HT1080 (cell line): Measurements from ENCODE around the gene PINLYP. TPM values are rescaled to one million over a fixed set of nuclear protein-coding genes. Genes with fewer than 3 reads are reported as not detected.
A peak's percentile ranks its signal among the peaks of the same experiment; 100 is the strongest.
"Not testable (repeated sequence)": the region's sequence is repeated elsewhere in the genome, so short reads cannot be mapped to it uniquely, and the experiment has no call there.

Experiments used
- DNase-seq: peaks from one replicate; pipeline ENCODE4 v3.0.0-alpha.2; 2015; ENCODE audit warnings: low read depth
- total RNA-seq: library from RNA; depleted of rRNA; stranded (reverse); fragments of >200 nt; shearing (Covaris generic); gene quantifications from 2 replicates; pipeline ENCODE4 v1.2.3, GENCODE V29; 2014

The PINLYP gene
- total RNA-seq, 1 experiment from 2014 or later, result 0.58 TPM

DNA sequence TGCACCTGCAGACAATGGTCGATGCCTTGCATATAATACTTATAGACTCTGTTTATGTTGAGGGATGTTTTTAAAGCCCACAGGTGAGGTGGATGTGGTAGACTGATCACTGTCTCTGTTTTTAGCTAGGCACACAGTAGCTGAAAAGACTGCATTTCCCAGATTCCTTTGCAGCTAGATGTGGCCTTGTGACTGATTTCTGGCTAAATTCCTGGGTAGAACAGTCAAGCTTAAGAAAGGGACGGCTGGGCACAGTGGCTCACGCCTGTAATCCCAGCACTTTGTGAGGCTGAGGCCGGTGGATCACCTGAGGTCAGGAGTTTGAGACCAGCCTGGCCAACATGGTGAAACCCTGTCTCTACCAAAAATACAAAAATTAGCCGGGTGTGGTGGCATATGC is 24.7 kb downstream of the PINLYP start:
- not testable (repeated sequence) for DNase-seq

DNA sequence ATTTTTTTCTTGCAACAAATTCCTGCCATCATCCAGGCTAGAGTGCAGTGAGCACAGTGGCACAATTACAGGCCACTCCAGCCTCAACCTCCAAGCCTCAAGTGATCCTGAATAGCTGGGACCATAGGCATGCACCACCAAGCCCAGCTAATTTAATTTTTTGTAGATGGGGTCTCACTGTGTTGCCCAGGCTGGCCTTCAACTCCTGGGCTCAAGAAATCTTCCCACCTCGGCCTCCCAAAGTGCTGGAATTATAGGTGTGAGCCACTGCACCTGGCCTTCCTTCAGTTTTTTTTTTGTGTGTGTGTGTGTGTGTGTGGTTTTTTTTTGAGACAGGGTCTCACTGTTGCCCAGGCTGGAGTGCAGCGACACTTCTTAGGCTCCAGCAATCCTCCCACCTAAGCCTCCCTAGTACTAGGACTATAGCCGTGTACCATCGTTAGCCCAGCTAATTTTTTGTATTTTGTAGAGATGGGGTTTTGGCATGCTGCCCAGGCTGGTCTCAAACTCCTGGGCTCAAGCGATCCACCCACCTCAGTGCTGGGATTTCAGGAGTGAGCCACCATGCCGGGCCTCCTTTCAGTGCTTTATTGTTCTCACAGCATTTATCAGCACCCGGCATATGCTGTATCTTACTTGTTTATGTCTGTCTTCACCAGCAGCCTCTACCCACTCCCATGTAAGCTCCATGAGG is 30.4 kb downstream of the PINLYP start:
- DNase-seq, result no peak

- DNase-seq, result no peak
Measured at GRCh38 chr19:43606569-43607229, 31.1 kb downstream of the PINLYP start.

GRCh38 chr19:43607238-43608205 is 31.9 kb downstream of the PINLYP start:
- no peak for DNase-seq

GRCh38 chr19:43609872-43610271 is 34.3 kb downstream of the PINLYP start:
- DNase-seq, result no peak

GRCh38 chr19:43610493-43610892 is 34.9 kb downstream of the PINLYP start:
- DNase-seq, result peak; percentile 51

GRCh38 chr19:43611788-43612187 is 36.2 kb downstream of the PINLYP start, which contains the start of gene SRRM5:
Gene SRRM5 (plus strand): TSS chr19:43612088. CDS start chr19:43612122, 34 bp downstream.
- DNase-seq, result no peak

DNA sequence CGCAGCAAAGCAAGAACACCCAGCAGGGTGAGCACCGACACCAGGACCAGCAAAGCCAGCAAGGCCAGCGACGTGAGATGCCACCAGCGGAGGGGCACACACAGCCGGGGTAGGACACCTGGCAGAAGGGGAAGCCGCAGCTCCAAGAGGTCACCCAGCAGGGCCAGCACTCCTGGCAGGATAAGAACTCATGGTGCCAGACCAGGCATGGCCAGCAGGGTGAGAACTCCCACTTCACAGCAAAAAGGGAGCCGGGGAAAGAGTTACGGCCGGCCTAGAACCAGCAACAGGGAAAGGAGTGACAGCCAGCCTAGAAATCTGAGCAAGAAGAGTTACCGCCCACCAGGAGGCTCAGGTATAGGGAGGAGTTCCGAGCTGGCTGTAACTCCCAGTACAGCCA is 36.8 kb downstream of the PINLYP start:
- DNase-seq, result no peak

- DNase-seq, result no peak
Measured at GRCh38 chr19:43616306-43616705, 40.7 kb downstream of the PINLYP start.

GRCh38 chr19:43616954-43617353 is 41.4 kb downstream of the PINLYP start:
- no peak for DNase-seq

GRCh38 chr19:43618921-43619261 is 43.3 kb downstream of the PINLYP start:
- no peak for DNase-seq

- DNase-seq, result peak; percentile 65
Measured at GRCh38 chr19:43619262-43620060, 43.9 kb downstream of the PINLYP start, which contains the start of gene ZNF428. Gene ZNF428 (minus strand): TSS chr19:43619629. CDS start chr19:43614304, 5,325 bp downstream.

GRCh38 chr19:43620061-43621001 is 44.7 kb downstream of the PINLYP start:
- no peak for DNase-seq

DNA sequence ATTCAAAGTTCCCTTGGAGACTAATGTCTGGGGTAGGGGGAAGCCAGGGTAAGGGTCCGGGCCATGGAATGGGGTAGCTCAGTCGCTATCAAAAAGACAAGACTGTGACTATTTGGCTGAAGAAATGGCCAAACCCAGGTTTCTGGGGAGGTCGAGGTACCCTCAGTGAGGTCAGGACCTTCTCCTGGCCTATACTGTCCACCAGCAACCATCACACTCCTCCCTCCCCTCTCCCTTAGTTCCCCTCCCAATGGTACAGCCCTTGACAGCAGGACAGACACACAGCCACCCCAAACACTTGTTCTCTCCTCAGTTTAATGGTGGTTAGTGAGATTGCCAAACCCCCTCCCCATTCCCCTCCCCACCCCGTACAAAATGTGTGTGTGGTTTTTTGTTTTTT is 46.5 kb downstream of the PINLYP start:
- no peak for DNase-seq

DNA sequence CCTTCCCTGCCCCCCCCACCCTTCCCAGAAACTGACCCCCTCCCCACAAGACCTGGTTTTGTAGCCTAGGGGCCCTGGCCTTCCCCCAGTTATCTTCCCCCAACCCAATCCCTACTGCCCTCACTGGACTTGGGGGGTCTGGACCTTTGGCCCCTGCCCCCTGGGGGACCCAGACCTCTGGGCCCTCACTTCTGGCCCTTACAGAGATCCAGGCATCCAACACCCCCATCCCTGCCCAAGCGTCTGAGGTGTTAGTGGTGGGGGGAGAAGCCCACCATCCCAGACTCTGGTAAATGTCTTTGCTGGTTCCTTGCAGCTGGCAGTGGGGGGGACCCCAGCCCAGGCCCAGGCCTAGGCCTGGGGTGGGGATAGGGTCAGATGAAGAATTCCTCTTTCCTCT is 47.4 kb downstream of the PINLYP start:
- DNase-seq, result no peak

GRCh38 chr19:43623889-43624670 is 48.5 kb downstream of the PINLYP start:
- no peak for DNase-seq

- peak; percentile 18 for DNase-seq
Measured at GRCh38 chr19:43624933-43625332, 49.3 kb downstream of the PINLYP start.

DNA sequence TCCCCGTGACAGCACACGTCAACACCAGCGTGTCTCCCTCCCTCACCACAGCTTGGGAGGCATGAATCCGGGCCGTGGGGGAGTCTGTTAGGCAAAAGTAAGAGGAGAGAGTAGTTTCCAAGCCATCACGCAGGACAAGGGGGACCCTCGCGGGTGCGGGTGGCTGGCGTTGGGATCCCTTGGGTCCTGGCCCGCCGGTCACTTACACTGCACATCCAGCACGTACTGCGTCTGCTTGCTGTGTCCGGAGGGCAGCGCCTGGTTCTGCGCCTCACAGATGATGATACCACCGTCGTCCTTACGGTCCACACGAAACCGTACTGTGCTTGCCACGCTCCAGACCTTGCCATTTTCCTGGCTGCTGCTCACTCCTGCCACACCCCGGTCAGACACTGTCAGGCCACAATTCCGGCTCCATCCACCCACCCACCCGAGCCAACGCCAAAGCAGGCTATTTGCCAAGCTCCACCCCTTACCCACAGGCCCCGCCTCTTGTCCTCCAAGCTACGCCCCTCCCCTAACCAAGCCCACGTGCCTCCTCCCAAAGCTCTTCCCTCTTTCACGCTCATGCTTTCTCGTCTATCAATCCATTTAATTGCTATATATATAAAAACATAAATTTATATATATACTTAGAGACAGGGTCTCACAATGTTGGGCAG is 50.4 kb downstream of the PINLYP start:
- no peak for DNase-seq
